Tibial nerve (tissue), 3 donors: ENCODE data around the gene IQSEC1.

Experiments
- POLR2A ChIP-seq, 2 donors: fragments of 450-650 bp; IDR thresholded peaks; one replicate each; pipeline ENCODE4 v1.6.1; 2017; ENCODE audit warnings: antibody characterized with exemption in 2 of 2, mild to moderate bottlenecking in 2 of 2, moderate library complexity in 2 of 2
- TF ChIP-seq, protein P1 (sequence below), 5 experiments: fragments of 200-600 bp in 3 of 5; fragments of 450-650 bp in 2 of 5; sonication (generic) in 3 of 5; IDR thresholded peaks; one replicate each; pipeline ENCODE4 v1.5.1; 2016 to 2019; ENCODE audit warnings: antibody characterized with exemption in 5 of 5, mild to moderate bottlenecking in 3 of 5, moderate library complexity in 2 of 5

DNA sequence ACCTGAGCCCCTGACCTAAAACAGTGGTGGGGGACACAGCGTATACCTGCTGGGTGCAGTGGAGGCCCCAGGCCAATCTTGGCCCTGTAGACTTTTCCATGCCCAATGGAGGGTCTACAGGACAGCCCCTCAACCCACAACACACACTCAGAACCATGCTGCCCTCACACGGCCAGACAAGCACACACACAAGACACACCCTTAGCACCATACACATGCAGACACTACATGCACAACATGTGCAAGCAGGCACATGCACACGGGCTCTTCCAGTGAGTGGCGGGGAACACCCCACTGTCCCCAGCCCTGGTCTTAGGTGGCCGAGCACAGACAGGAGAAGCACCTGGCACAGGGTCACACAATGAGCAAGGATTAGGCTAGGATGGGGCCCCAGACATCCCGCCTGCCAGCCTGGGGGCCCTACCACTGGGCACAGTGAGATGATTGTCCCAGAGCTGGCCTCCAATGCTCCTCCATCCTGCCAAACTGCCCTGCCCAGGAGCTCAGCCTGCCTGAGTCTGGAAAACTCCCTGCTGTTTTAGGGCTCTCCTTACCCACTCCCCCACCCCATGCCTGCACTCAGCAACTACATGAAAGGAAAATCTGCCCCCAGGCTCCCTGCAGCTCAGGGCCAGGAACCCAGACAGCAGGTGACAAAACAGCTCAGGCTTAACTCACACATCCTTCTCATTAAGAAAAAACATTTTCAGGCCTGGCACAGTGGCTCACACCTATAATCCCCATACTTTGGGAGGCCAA lies 15.8 kb downstream of the IQSEC1 start:
- no peak for TF ChIP-seq POLR2A (IDR thresholded peaks at IDR 0.05)
- TF ChIP-seq, protein P1, sequence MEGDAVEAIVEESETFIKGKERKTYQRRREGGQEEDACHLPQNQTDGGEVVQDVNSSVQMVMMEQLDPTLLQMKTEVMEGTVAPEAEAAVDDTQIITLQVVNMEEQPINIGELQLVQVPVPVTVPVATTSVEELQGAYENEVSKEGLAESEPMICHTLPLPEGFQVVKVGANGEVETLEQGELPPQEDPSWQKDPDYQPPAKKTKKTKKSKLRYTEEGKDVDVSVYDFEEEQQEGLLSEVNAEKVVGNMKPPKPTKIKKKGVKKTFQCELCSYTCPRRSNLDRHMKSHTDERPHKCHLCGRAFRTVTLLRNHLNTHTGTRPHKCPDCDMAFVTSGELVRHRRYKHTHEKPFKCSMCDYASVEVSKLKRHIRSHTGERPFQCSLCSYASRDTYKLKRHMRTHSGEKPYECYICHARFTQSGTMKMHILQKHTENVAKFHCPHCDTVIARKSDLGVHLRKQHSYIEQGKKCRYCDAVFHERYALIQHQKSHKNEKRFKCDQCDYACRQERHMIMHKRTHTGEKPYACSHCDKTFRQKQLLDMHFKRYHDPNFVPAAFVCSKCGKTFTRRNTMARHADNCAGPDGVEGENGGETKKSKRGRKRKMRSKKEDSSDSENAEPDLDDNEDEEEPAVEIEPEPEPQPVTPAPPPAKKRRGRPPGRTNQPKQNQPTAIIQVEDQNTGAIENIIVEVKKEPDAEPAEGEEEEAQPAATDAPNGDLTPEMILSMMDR (IDR thresholded peaks at IDR 0.05), result no peak
